Natural killer cell (primary cell): ENCODE data around the gene HIP1R. TPM values are rescaled to one million over a fixed set of nuclear protein-coding genes. Genes with fewer than 3 reads are reported as not detected.
A peak's percentile ranks its signal among the peaks of the same experiment; 100 is the strongest.

Experiments used
- ATAC-seq, 3 donors: fragments of 150-1000 bp in 2 of 3; fragments of 200-7000 bp in 1 of 3; cut with Tn5 transposase; 1 replicate in 1 of 3; 2 replicates in 2 of 3; pipeline ENCODE4 v1.10.0; 2021; ENCODE audit warnings: mild to moderate bottlenecking in 2 of 3, moderate library complexity in 2 of 3
- DNase-seq, 2 donors: peaks; one replicate each; pipeline versions ENCODE4 v3.0.0 to v3.0.0-alpha.2; 2013 to 2021; ENCODE audit warnings: mixed read lengths in 1 of 2
- H3K27ac ChIP-seq: one replicate; pipeline ENCODE4 v1.5.1; 2013; ENCODE audit warnings: mild to moderate bottlenecking, low read length
- H3K27me3 ChIP-seq: one replicate; pipeline ENCODE4 v1.6.1; 2013; ENCODE audit warnings: low read length; ENCODE audit not compliant: control insufficient read depth, insufficient read depth
- H3K36me3 ChIP-seq: one replicate; pipeline ENCODE4 v1.6.1; 2013; ENCODE audit warnings: low read length; ENCODE audit not compliant: control insufficient read depth, insufficient read depth
- H3K4me1 ChIP-seq: one replicate; pipeline ENCODE4 v1.6.1; 2013; ENCODE audit warnings: low read length; ENCODE audit not compliant: control insufficient read depth, insufficient read depth
- H3K4me3 ChIP-seq: one replicate; pipeline ENCODE4 v1.5.1; 2013; ENCODE audit warnings: low read length
- H3K9me3 ChIP-seq: one replicate; pipeline ENCODE4 v1.6.1; 2013; ENCODE audit warnings: low read length; ENCODE audit not compliant: control insufficient read depth, insufficient read depth
- H3K27ac Mint-ChIP-seq, 2 donors: one replicate each; pipeline ENCODE4 v1.8.0; 2022; ENCODE audit warnings: mild to moderate bottlenecking in 2 of 2, mixed read lengths in 2 of 2, moderate library complexity in 1 of 2
- H3K27me3 Mint-ChIP-seq, 2 donors: one replicate each; pipeline ENCODE4 v1.8.0; 2022; ENCODE audit warnings: low read depth in 2 of 2, mixed read lengths in 2 of 2
- H3K36me3 Mint-ChIP-seq: one replicate; pipeline ENCODE4 v1.8.0; 2022; ENCODE audit warnings: mixed read lengths
- H3K4me1 Mint-ChIP-seq, 2 donors: one replicate each; pipeline ENCODE4 v1.8.0; 2022; ENCODE audit warnings: mixed read lengths in 2 of 2
- H3K4me3 Mint-ChIP-seq: one replicate; pipeline ENCODE4 v1.8.0; 2022; ENCODE audit warnings: mild to moderate bottlenecking, moderate library complexity, mixed read lengths
- H3K9me3 Mint-ChIP-seq, 2 donors: one replicate each; pipeline ENCODE4 v1.8.0; 2022; ENCODE audit warnings: mixed read lengths in 2 of 2
- WGBS: methylation state at CpG from one replicate; pipeline ENCODE4 v1.1.7; 2013; ENCODE audit warnings: missing lambda C conversion rate; ENCODE audit not compliant: insufficient coverage; 5-methylcytosine and 5-hydroxymethylcytosine counted together
- intact Hi-C: fragments of 100-400 bp; cut with micrococcal nuclease; formaldehyde crosslinking; loops from one replicate; pipeline ENCODE4 v1.14.2; 2022
- total RNA-seq, 4 donors: library from RNA; stranded (reverse); fragments of 120-200 nt in 1 of 4; gene quantifications; one replicate each; pipeline versions ENCODE4 v1.2.3 to v1.2.4, GENCODE V29; 2013 to 2022
- TF ChIP-seq, protein P1 (sequence below): fragments of 200-600 bp; IDR thresholded peaks from one replicate; pipeline ENCODE4 v1.8.0; 2022; ENCODE audit warnings: antibody characterized with exemption

Gene HIP1R
- total RNA-seq, 3 donors from 2014 or later (not counting 1 experiment from before 2014, with no cell fraction given) = 78.6 to 93.1 (median 85.5) TPM

DNA sequence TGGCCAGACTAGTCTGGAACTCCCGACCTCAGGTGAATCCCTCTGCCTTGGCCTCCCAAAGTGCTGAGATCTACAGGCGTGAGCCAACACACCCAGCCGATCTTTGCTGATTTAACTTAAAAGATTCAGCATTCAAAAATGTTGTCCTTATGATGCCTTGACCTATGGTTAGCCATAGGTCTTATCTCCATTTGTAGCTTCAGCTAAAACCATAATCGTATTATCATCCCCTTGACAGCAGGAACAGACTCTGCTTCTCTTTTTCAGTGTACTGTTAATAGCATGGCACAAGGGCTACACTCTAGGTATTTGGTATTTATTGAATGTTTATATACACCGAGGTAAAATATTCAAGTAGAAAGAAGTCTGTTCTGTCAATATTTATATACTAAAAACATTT is 45.6 kb upstream of the HIP1R start:
- Mint-ChIP-seq H3K27me3 (no peaks in the 10 kb centered on the region), H3K4me1 (peaks cover 4% of the 10 kb centered on the region in 2 donors), H3K27ac (no peak overlapping the region), H3K36me3 (no peaks in the 10 kb centered on the region), H3K4me3 (no peak overlapping the region), H3K9me3 (no peaks in the 10 kb centered on the region)
- ATAC-seq = no peak
- intact Hi-C loops = loop anchor here (5.0 kb wide), 1 partner anchor 48 kb away; the partner anchor contains the start of gene HIP1R
- TF ChIP-seq, protein P1, sequence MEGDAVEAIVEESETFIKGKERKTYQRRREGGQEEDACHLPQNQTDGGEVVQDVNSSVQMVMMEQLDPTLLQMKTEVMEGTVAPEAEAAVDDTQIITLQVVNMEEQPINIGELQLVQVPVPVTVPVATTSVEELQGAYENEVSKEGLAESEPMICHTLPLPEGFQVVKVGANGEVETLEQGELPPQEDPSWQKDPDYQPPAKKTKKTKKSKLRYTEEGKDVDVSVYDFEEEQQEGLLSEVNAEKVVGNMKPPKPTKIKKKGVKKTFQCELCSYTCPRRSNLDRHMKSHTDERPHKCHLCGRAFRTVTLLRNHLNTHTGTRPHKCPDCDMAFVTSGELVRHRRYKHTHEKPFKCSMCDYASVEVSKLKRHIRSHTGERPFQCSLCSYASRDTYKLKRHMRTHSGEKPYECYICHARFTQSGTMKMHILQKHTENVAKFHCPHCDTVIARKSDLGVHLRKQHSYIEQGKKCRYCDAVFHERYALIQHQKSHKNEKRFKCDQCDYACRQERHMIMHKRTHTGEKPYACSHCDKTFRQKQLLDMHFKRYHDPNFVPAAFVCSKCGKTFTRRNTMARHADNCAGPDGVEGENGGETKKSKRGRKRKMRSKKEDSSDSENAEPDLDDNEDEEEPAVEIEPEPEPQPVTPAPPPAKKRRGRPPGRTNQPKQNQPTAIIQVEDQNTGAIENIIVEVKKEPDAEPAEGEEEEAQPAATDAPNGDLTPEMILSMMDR = no peak
- no peaks in the 10 kb centered on the region for H3K27me3 ChIP-seq
- H3K27ac ChIP-seq = no peak overlapping the region
- no peaks in the 10 kb centered on the region for H3K36me3 ChIP-seq
- no peak overlapping the region for H3K4me3 ChIP-seq
- no peaks in the 10 kb centered on the region for H3K9me3 ChIP-seq
- DNase-seq = no peak
- H3K4me1 ChIP-seq = no peaks in the 10 kb centered on the region
- WGBS = 87% methylated on average over 3 of the region's 5 CpGs

DNA sequence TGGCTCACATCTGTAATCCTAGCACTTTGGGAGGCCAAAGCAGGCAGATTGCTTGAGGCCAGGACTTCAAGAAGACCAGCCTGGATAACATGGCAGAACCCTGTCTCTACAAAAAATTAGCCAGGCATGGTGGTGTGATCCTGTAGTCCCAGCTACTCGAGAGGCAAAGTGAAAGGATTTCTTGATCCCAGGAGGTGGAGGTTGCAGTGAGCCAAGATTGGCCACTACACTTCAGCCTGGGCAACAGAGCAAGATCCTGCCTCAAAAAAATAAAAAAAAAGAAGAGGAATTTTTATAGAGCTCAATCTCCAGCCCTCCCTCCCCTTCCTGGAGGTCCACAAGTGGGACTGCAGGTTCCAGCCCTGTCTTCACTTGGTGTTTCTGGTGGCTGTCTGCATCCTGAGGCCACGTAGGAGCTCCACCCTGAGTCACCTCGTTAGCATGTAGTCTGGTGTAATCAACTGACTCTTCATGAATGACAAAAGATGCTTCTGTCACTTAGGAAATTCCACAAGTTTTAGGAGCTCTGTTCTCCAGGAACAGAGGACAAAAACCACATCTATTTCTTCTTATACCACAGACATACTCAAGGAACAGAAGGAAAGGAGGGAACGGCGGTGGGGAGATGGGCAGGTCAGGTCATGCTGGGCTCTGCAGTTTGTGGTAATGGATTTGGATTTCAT is 44.7 kb upstream of the HIP1R start:
- Histone ChIP-seq H3K27ac (no peak overlapping the region), H3K4me3 (no peak overlapping the region), H3K27me3 (no peaks in the 10 kb centered on the region), H3K4me1 (no peaks in the 10 kb centered on the region), H3K36me3 (no peaks in the 10 kb centered on the region), H3K9me3 (no peaks in the 10 kb centered on the region)
- Mint-ChIP-seq H3K4me3 (no peak overlapping the region), H3K27ac (no peak overlapping the region), H3K27me3 (no peaks in the 10 kb centered on the region), H3K36me3 (no peaks in the 10 kb centered on the region), H3K4me1 (peaks cover 4% of the 10 kb centered on the region in 2 donors), H3K9me3 (no peaks in the 10 kb centered on the region)
- DNase-seq = no peak
- TF ChIP-seq, protein P1 = no peak
- intact Hi-C loops = loop anchor here (5.0 kb wide), 1 partner anchor 47 kb away; the partner anchor contains the start of gene HIP1R
- no peak for ATAC-seq
- WGBS = 73% methylated on average over 5 of the region's 5 CpGs

DNA sequence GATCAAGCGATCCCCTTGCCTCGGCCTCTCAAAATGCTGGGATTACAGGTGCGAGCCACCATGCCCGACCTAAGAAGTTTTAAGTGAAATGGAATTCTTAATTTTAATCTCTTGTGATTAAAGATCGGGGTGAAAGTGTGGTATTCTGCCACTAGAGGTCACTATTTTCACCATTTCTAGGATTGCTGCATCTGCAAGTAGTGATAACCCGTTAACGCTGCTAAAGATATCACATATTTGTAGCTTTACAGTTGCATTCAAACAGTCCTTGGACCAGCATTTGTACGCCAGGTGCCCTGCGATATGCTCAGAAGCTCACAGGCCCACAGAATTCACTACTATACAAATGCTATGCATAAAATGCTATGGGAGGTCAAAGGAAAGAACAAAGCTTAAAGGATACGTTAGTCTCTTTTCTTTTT is 41.6 kb upstream of the HIP1R start:
- Histone ChIP-seq H3K27me3 (no peaks in the 10 kb centered on the region), H3K27ac (no peak overlapping the region), H3K4me3 (no peak overlapping the region), H3K36me3 (no peaks in the 10 kb centered on the region), H3K9me3 (no peaks in the 10 kb centered on the region), H3K4me1 (no peaks in the 10 kb centered on the region)
- Mint-ChIP-seq H3K4me1 (peaks cover 4% of the 10 kb centered on the region in 2 donors), H3K36me3 (no peaks in the 10 kb centered on the region), H3K27ac (no peak overlapping the region), H3K9me3 (no peaks in the 10 kb centered on the region), H3K4me3 (no peak overlapping the region), H3K27me3 (no peaks in the 10 kb centered on the region)
- intact Hi-C loops = loop anchor here (1.0 to 5.0 kb wide), 3 partner anchors 44 to 445 kb away; partner anchors contain the start of gene HIP1R
- TF ChIP-seq, protein P1 = peak; percentile 81
- ATAC-seq = peak; percentile 77 to 81 (median 78)
- DNase-seq = peak in 1 of 2 donors; percentile 77
- WGBS = 15% methylated on average over 8 of the region's 10 CpGs
